ENCODE data around the gene UBE2J2.
"Not testable (repeated sequence)": the region's sequence is repeated elsewhere in the genome, so short reads cannot be mapped to it uniquely, and the experiment has no call there.

UBE2J2 gene

DNA sequence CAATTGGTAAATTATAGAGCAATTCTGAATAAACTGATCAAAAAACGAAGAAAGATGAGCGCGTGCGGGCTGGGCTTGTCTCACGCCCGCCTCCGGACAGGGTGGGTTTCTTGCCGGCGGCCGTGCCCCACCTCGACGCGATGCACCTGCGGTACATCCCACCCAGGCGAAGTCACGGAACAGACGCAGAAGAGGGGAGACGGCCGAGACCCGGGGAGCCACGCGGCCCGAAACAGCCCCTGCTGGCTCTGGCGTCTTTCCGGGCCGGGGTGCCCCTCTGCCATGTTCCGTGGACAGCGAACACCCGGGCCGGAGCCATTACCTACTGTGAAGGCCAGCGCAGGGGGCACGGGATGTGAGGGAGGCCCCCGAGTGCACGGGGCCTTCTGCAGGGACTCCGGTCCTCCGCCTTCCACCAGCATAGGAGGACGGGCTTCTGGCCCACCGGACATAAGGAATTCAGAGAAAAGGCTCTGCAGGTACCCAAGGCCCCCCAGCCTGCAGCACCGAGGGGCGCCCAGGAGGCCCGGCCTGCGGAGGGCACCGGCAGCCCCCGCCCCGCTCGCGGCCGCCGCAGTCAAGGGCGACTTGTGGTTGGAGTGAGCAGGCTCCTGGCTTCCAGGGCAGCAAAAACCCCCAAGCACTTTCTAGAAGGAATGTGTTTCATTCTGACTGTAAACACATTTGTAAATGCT lies 19.5 kb downstream of the UBE2J2 start:
- DNase-seq, result no peak

DNA sequence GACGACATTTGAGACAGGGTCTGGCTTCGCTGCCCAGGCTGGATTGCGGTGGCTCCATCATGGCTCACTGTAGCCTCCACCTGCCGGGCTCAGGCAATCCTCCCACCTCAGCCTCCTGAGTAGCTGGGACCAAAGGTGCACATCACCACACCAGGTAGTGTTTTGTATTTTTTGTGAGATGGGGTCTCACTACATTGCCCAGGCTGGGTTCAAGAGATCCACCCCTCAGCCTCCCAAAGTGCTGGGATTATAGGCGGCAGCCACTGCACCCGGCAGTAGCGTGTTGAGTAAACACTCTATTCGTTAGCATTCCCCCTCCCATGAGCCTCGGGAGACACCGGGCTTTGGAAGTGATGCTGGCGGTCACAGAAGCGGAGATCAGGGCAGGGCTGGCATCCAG lies 20.3 kb downstream of the UBE2J2 start:
- DNase-seq, result no peak

DNA sequence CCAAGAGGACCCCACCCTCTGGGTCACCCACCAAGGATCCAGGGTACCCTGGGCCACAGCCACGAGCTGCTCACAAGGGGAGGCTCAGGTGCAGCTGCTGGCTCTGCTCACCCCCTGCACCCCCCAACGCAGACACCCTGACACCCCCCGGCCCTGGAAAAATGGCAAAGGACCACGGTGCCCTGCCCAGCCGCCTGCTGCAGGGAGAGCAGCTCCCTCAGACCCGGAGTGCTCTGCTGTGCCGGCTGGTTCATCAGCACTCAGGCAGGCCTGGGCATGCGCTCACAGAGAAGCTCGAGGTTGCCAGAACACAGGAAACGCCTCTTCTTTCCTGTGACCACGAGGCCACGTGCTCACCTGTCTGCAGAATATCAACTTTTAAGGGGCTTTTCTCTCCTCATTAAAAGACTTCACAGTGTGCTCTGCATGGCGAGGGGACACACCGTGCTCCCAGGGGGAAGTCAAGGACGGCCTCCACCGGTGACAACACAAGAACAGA lies 22.8 kb downstream of the UBE2J2 start:
- no peak for DNase-seq

DNA sequence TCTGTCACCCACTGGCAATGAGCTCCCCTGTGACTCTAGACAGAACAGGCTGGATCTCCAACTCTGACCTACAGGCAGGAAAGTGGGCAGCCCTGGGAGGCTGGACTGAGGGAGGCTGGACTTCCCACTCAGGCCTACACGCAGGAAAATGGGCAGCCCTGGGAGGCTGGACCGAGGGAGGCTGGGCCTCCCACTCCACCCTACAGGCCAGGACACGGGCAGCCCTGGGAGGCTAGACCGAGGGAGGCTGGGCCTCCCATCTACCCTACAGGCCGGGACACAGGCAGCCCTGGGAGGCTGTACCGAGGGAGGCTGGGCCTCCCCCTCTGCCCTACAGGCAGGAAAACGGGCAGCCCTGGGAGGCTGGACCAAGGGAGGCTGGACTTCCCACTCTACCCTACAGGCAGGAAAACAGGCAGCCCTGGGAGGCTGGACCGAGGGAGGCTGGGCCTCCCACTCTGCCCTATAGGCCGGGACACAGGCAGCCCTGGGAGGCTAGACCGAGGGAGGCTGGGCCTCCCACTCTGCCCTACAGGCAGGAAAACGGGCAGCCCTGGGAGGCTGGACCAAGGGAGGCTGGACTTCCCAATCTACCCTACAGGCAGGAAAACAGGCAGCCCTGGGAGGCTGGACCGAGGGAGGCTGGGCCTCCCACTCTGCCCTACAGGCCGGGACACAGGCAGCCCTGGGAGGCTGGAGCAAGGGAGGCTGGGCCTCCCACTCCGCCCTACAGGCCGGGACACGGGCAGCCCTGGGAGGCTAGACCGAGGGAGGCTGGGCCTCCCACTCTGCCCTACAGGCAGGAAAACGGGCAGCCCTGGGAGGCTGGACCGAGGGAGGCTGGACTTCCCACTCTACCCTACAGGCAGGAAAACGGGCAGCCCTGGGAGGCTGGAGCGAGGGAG lies 25.4 kb downstream of the UBE2J2 start:
- DNase-seq, result not testable (repeated sequence)

DNA sequence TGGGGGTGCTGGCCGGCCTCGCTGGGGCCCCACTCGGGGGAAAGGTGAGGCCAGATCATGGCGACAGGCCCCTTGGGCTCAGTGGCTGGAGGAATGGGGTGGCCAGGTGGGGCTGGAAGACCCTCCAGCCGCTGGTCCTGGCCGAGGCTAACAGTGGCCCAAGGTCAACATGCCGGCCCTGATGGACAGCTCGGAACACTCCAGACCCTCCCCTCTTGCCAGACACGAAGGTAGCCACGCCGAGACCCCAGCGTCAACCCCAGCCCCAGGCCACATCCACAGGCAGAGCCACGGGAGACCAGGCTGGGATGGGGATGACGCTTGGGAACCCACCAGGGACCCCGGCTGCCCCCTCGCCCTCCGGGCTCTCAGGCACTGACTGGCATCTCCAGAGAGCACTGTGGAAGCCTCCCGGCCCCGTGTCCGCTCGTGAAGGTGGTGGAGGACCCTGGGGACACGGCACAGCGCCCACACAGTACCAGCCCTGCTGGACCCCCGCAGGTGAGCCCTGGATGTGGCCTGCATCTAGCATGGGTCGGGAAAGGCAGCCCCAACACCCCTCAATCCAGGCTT lies 26.2 kb downstream of the UBE2J2 start:
- no peak for DNase-seq

DNA sequence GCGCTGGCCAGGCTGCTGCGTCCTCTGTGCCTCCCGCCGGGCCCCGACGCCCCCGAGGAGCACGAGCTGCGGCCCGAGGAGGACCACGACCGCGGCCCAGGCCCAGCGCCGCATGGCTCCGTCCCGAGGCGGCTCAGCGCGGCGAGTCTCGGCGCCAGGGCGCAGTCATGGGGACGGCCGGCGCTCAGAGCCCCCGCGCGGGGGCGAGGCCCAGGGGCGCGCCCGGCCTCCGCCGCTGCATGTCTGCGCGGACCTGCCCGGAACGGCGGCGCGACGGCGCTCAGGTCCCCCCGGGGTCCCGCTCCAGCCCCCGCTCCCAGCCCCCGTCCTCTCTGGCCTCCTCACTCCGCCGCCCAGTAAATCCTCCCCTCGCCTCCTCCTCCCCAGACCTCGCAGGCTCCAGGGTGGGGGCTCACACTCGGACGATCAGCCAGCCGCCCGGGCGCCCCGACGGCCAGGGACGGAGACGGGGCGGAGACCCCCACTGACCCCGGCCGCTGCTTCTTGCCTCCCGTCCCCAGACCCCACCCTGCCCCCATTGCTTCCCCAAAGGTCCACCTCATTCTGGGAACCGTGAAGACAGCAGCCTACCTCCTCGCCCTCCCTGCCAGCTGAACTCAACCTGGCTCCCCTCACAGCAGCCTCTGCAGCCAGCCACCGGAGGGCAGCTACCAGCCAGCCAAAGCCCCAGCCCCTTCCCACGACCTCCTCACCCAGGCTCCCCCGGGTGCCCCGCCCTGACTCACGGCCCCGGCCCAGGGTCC lies 26.9 kb downstream of the UBE2J2 start, which contains the start of gene C1QTNF12:
TSS of gene C1QTNF12 (minus strand) at position 146 of the 764 bp plus-strand sequence. CDS start at position 114, 32 bp downstream.
- DNase-seq, result no peak

DNA sequence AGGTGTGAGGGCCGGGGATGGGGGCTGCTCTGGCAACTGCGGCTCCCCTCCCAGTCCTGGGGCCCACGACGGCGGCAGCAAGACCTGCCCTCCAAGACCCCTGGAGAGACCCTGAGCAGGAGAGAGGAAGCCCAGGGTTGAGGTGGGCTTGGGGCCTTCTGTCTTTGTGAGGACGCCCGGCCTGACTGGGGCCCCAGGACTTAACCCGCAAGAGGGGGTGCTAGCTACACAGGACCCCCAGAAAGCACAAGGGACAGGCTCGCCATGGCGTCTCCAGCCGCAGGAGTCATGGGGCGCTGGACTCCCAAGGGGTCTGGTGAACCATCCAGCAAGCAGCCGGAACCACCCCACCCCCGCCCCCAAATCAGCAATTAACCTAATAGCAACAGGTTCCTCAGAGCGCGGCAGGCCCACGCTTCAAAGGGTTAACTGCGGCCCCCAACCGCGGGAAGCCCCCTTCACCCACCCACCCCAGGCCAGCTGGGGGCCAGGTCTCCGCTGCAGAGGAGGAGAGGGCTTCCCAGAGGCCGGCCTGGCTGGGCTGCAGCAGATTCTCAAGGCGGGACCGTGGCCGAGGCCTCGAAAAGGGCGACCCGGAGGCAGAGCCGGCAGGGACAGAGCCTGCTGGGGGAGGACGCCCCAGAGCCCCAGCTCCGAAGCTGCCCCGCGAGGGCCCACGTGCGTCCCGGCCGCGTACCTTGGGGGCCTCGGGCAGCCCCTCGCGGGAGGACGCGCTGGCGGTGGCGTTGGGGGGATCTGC lies 27.7 kb downstream of the UBE2J2 start:
- no peak for DNase-seq

DNA sequence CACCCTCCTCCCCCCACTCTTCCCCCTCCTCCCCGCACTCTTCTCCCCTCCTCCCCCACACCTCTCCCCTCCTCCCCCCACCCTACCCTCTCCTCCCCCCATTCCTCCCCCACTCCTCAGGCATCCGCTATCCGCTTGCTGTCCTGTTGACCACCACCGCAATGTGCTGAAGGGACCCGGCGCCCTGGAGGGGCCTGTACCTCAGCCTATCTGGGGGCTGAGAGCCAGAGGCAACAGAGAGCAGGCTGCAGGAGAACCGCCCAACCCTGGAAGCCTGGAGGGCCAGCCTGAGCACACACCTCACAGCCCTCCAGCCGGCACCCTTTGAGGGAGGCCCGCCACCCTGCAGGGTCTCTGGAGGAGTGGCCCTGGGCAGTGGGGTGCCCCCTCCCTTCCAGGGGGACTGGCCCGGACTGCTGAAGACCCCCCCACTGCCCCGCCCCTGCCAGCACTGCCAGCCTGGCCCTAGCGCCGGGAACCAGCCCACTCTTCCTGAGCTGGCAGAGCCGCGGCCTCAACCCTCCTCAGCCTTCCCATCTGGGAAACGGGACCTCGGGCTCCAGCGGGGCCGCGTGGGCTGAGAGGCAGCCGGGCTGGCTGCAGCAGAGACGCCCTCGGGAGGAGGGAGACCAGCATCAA lies 28.4 kb downstream of the UBE2J2 start:
- no peak for DNase-seq

DNA sequence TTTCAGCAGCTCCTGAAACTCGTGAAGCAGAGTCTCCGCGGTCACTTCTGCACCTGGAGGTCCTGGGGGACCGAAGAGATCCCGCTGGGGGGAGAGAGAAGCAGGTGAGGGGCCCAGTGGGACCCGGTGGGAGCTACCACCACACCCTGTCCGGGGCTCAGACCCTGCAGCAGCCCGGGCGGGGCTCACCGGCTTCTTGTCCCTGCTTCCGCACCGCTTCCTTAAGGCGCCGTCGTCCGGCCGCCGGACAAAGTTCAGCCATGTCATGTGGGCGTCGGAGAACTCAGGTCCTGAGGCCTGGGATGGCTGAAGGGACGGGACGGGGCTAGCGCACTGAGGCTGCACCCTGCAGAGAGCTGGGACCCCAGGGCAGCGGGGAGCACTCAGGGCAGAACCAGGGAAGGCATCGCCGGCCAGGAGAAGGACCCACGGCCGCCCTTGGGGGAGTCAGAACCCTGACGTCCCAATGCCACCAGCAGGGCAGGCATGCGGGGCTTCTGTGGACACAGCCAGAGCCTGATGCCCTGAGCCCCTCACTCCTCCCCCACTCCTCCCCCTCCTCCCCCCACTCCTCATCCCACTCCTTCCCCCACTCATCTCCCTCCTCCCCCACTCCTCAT lies 29.4 kb downstream of the UBE2J2 start:
- no peak for DNase-seq

DNA sequence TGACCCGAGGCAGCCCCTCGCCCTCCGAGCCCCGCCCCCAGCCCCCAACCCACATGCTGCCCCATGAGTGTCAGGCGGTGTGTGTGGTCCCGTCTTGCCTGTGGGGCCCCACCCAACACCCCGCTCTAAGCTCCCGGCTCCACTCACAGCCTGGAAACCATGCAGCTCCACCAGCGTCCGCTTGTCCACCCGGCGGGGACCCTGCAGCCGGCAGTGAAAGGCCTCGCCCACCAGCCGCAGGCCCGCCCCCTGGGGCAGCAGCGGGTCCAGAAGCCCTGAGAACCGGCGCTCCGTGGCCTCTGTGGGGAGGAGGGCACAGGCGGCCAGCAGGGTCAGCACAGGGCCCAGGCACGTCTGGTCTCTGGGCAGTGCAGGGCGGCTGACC lies 29.9 kb downstream of the UBE2J2 start:
- no peak for DNase-seq

DNA sequence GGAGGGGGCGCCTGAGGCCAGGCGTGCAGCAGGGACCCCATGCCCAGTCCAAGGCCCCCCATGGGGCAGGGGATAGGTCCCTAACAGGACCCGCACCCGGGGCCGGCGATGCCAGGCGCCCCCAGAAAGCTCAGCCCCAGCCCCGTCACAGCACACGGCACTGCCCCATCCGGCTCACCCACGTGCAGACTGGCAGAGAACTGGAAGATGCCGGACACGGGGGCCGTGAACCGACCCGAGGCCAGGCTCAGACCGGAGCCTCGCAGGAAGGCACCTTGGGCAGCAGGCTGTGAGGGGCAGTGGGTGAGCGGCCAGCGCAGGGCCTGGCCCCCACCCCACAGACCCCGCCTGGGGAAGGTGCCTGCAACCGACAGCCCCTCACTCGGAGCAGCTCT lies 30.4 kb downstream of the UBE2J2 start:
- DNase-seq, result no peak

DNA sequence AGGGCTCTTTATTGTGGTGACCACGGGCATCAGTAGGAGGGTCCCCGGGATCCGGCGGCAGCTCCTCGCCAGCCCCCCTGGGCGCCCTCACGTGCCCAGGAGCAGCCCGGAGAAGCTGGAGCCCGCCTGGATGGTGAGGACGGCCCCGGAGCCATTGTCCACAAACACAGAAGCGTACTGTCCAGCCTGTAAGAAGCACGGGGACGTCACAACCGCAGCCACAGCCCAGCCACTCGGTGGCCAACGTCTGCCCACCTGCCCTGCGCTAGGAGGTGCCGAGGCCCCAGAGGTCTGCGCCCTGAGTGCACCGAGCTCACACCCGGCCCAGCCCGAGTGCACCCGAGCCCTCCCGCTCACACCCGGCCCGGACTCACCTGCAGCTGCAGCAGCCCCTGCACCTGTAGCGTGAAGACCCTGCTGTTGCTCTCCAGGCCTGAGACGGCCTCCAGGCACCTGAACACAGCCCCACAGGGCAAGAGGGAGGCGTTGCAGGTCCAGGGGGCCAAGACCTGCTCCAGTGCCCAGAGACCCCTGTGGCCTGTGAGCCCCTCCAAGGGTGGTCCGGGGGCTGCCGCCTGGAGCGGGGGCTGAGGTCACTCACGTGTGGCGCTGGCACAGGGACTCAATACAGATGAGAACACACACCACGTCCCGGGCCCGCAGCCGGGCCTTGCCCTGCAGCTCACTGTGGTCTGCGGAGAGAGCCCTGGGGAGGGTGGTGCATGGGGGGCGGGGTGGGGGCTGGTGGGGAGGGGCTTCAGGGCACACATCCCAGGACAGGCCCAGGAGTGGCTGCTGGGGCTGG lies 31.0 kb downstream of the UBE2J2 start:
- DNase-seq, result no peak

DNA sequence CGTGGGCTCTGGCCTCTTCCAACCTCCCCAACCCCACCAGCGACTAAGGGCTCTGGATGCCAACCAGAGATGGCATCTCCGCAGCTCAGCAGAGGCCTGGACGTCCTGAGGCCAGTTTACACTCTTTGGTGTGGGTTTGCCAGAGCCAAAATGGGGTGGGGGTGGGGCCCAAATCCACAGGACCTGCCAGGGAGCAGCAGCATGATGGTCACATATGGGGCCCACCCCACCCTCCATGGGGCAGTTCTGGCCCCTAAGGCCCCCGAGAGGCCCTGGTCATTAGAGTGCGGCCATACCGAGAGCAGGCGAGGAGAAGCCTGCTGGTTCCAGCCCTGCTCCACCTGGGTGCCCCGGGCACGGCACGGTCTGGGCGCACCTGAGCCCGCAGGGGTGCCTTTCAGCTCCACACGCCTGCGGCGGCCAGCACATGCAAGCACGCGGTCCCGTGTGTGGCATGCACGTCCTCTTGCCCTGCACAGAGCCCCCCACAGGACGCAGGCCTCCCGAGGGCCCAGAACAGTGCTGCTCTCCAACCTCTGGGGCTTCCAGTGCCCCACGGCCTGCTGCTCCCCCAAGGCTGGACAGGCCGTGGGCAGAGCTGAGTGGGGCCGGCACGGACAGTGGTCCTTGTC lies 31.9 kb downstream of the UBE2J2 start:
- no peak for DNase-seq

DNA sequence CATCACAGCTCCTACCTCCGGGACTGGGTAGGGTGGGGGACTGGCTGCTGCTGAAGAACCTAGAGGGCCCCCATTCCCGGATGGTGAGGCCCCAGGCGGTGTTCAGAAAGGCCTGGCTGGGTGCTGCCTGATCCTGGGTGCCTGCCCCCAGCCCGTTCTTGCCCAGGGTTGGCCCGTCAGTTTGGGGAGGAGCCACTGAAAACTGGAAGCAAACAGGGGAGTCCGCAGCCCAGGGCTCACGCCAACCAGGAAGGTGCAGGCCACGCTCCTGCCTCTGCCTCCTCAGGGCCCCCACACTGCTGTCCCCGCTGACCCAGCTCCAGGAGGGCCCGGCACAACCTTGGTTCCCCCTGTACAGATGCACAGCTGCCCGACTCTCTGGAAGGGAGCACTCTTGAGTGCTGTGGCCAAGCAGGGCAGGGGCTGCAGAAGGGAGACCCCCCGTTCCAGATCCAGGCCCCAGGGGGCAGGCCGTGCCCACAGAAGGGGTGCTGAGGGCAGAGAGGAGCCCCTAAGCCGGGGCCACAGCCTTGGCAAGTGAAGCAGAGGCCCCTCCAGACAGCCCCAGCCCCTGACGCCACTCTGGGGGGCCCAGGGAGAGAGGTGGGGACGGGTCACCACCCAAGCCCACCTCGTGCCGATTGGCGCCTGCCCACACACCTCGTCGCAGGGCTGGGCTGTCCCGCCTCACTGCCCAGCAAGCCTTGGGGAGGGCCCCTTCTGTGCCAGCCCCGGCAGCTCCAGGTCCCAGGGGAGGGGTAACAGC lies 32.6 kb downstream of the UBE2J2 start:
- DNase-seq, result no peak

DNA sequence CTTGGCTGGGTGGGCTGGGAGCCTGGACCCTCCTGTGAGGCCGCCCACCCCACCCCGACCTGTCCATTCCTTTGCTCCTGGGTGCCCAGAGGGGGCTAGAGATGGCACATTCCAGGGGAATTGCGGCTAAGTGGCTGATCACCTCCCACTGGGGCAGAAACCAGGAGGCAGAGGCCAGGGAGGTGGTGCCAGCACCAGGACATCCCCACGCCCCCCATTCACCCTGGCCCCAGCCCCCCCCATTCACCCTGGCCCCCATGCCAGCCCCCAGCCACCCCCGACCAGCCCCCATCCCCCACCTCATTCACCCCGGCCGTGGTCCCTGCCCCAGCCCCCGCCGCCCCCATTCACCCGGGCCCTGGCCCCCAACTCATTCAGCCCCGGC lies 33.3 kb downstream of the UBE2J2 start:
- no peak for DNase-seq

DNA sequence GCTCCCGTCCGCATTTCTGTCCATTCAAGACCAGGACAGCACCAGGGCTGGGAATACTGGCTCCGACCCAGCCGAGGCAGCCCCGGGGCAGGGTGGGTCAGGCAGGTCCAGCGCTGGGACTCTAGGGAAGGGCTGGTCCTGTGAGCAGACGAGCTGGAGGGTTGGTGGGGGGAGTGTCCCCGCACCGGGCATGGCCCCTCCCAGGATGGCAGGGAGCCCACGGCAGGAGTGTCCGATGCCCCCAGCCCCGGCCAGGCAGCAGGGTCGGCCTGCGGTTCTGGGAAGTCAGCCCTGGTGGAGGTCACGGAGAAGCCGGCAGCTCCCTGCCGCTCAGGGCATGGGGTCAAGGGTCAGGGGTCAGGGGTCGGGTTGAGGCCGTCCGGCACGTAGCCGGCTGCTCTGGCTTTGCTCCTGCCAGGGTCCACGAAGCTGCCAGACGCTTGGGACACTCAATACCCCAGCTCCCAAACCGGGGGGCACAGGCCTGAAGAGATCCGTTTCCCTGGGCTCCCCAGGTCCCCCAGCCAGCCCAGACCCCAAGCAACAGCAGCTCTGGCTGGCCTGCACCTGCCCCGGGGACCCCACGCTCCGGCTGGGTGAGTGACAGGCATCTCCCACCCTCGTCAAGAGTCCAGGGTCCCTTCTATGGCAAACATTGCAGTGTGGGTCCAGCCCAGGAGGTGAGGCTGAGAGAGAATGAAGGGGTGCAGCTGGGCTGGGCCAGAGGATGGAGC lies 33.9 kb downstream of the UBE2J2 start:
- no peak for DNase-seq

DNA sequence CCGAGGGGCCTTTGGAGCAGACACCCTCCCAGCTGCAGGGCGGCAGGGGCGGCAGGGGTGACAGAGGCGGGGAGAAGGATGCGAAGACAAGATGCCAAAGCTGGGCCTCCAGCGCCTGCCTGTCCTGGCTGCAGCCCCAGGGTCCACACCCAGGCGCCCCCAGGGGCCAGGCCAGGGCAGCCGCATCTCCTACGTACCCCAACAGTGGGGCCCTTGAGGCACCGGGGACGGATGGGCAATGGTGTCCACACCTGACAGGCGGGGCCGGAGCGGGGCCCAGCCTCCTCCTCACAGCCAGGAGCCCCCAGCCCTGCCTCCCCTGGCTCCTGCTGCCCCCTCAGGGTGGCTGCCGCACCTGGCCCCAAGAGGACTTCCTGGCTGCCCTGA lies 34.4 kb downstream of the UBE2J2 start:
- DNase-seq, result no peak

DNA sequence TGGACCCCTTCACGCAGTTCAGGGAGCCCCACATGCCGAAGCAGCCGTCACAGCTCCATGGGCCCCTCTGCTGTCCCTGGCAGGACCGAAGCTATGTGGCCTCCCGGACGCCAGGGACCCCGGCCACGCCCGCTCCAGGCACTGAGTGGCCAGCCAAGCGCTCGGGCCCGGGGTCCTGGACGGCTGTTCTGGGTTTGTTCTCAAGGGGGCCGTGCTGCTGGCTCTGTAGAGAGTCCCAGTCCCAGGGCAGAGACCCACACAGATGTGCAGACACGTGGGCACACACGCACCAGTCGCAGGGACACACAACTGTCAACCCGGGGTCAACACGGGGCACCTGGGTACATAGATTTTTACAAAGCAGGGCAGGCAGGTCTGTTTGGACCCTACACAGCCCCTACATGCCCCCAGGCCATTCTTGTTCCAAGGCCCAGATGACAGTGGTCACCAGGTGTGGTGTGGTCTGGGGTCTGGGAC lies 34.9 kb downstream of the UBE2J2 start:
- no peak for DNase-seq

Data from cortex of kidney (tissue), 1 donor.